Islet of Langerhans (tissue), 1 donor: ENCODE data around the gene KRT34.

ENCODE experiments used
- FAIRE-seq: peaks from one replicate; lab custom pipeline; 2011; peaks lifted over from hg19 to GRCh38; lab: Jason Lieb, UNC

Gene KRT34

GRCh38 chr17:41329279-41329948, 52.7 kb downstream of the KRT34 start:
- FAIRE-seq, result no peak

- no peak for FAIRE-seq
Measured at GRCh38 chr17:41328207-41328606, 53.9 kb downstream of the KRT34 start.
